Right kidney (tissue), 1 donor: ENCODE measurements around the gene CCDC91.
"Not testable (repeated sequence)": the region's sequence is repeated elsewhere in the genome, so short reads cannot be mapped to it uniquely, and the experiment has no call there.

ENCODE experiments used
- DNase-seq: peaks from one replicate; pipeline ENCODE4 v3.0.0-alpha.2; 2016

Gene CCDC91

GRCh38 chr12:28180786-28181185, 9.5 kb upstream of the CCDC91 start:
- no peak for DNase-seq

GRCh38 chr12:28184375-28184774, 5.9 kb upstream of the CCDC91 start:
- DNase-seq, result no peak

GRCh38 chr12:28186500-28186899, 3.8 kb upstream of the CCDC91 start:
- DNase-seq, result no peak

GRCh38 chr12:28189784-28190320, 404 bp upstream of the CCDC91 start:
- DNase-seq, result no peak

GRCh38 chr12:28191051-28192048, 1.1 kb downstream of the CCDC91 start:
- DNase-seq, result no peak

- DNase-seq, result no peak
Measured at GRCh38 chr12:28192125-28192524, 1.9 kb downstream of the CCDC91 start.

- DNase-seq, result not testable (repeated sequence)
Measured at GRCh38 chr12:28194621-28195020, 4.4 kb downstream of the CCDC91 start.

- not testable (repeated sequence) for DNase-seq
Measured at GRCh38 chr12:28201136-28201535, 10.9 kb downstream of the CCDC91 start.

- DNase-seq, result no peak
Measured at GRCh38 chr12:28202374-28203130, 12.3 kb downstream of the CCDC91 start.

- no peak for DNase-seq
Measured at GRCh38 chr12:28209782-28210181, 19.5 kb downstream of the CCDC91 start.

GRCh38 chr12:28212182-28212581, 21.9 kb downstream of the CCDC91 start:
- DNase-seq, result no peak

GRCh38 chr12:28215021-28215420, 24.8 kb downstream of the CCDC91 start:
- no peak for DNase-seq

GRCh38 chr12:28216016-28216415, 25.8 kb downstream of the CCDC91 start:
- DNase-seq, result no peak

- DNase-seq, result no peak
Measured at GRCh38 chr12:28217805-28218204, 27.5 kb downstream of the CCDC91 start.

- DNase-seq, result no peak
Measured at GRCh38 chr12:28218875-28219274, 28.6 kb downstream of the CCDC91 start.

- DNase-seq, result no peak
Measured at GRCh38 chr12:28219827-28220226, 29.6 kb downstream of the CCDC91 start.

- DNase-seq, result no peak
Measured at GRCh38 chr12:28222081-28222700, 31.9 kb downstream of the CCDC91 start.

GRCh38 chr12:28223025-28223554, 32.8 kb downstream of the CCDC91 start:
- DNase-seq, result no peak

- no peak for DNase-seq
Measured at GRCh38 chr12:28223858-28224257, 33.6 kb downstream of the CCDC91 start.

GRCh38 chr12:28226705-28227104, 36.4 kb downstream of the CCDC91 start:
- DNase-seq, result no peak

- DNase-seq, result no peak
Measured at GRCh38 chr12:28227251-28227650, 37.0 kb downstream of the CCDC91 start.

GRCh38 chr12:28231248-28231647, 41.0 kb downstream of the CCDC91 start:
- DNase-seq, result no peak
